DOHH2 (cell line): Measurements from ENCODE around the gene PRM3.

Experiments
- CTCF ChIP-seq: fragments of 200-600 bp; sonication (generic); IDR thresholded peaks from one replicate; pipeline ENCODE4 v1.5.1; 2014; ENCODE audit warnings: antibody characterized with exemption, mild to moderate bottlenecking, low read depth, low read length; ENCODE audit not compliant: poor library complexity, severe bottlenecking
- EZH2phosphoT487 ChIP-seq: fragments of 200-600 bp; sonication (generic); IDR thresholded peaks from 2 replicates; pipeline ENCODE4 v1.6.1; 2017; ENCODE audit warnings: borderline replicate concordance, mild to moderate bottlenecking, antibody characterized with exemption, low read length, moderate library complexity, mixed read lengths

DNA sequence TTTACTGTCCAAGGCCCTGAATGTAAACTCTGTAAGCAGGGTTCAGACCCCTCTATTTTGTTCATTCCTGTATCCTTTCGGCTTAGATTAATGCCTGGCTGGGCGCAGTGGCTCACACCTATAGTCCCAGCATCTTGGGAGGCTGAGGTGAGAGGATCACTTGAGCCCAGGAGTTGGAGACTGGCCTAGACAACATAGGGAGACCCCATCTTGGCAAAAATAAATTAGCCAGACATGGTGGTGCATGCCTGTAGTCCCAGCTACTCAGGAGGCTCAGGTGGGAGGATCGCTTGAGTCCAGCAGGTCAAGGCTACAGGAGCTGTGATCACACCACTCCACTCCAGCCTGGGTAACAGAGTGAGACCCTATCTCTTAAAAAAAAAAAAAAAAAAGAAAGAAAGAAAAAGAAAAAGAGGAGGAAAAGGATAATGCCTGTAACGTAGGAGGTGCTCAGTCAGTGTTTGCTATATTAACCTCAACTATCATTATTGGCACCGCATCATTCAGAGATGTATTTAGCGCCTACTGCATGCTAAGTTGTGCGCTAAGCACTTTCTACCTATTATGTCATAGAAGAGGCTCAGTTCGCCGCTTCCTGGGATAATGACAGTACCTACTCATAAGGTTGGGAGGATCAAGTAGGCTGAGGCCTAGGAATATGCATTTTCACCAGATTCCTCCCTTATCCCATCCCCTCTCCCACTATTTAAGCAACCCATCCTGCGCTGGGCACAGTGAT lies 22.5 kb downstream of the PRM3 start:
- TF ChIP-seq CTCF, result no peak
- no peak for TF ChIP-seq EZH2phosphoT487
